ENCODE results near the gene IL17B. TPM values are rescaled to one million over a fixed set of nuclear protein-coding genes. Genes with fewer than 3 reads are reported as not detected.

Gene IL17B
- total and polyA plus RNA-seq, 2 of the 8 experiments (the other 6 are each of a cell fraction or from before 2014, with no cell fraction given), result 0.18 TPM; not detected in 1

- peaks cover 12% of the 10 kb centered on the region for H3K23me2 ChIP-seq (ENCODE audit: low read depth, low read length)
- H2AK5ac ChIP-seq (ENCODE audit: low read depth, low read length), result peak overlapping the region; percentile 79; the same call in 1 of the 2 replicates
- peak overlapping the region; percentile 86 for H3K27ac ChIP-seq (ENCODE audit: low read depth, low read length)
- H3K27me3 ChIP-seq (replicated peaks in 1 of 4; ENCODE audit: control insufficient read depth in 3 of 4, extremely low read depth in 1 of 4, insufficient read depth in 3 of 4, low read length in 3 of 4), result no peaks in the 10 kb centered on the region
- peak overlapping the region; percentile 67 to 84 for H3K4me2 ChIP-seq (ENCODE audit: insufficient read depth in 1 of 2, low read depth in 2 of 2, low read length in 2 of 2)
- ChIA-PET CTCF (ENCODE audit: partially characterized antibody) (interaction anchor here (0.7 to 4.1 kb wide), 10 partner anchors 10 to 190 kb away, joined by 3 to 26 read pairs (median 5); no protein-coding TSS in a partner anchor), POLR2A (ENCODE audit: partially characterized antibody) (interaction anchor here (1.0 to 5.0 kb wide), 16 partner anchors 10 to 101 kb away, joined by 3 to 72 read pairs (median 5); partner anchors contain the start of gene PCYOX1L)
- H3K4me3 ChIP-seq (ENCODE audit: extremely low read depth in 1 of 4, insufficient read depth in 2 of 4, low read depth in 3 of 4, low read length in 4 of 4), result peak overlapping the region; percentile 72 to 99 (median 93)
- H3K9me3 ChIP-seq (ENCODE audit: insufficient read depth in 2 of 2, low read depth in 1 of 2, low read length in 1 of 2), result no peaks in the 10 kb centered on the region
- H2BK15ac ChIP-seq (ENCODE audit: low read length), result no peak overlapping the region
- H2BK5ac ChIP-seq (ENCODE audit: low read depth, low read length), result peak overlapping the region; percentile 97
- FAIRE-seq (no peak), DNase-seq (ENCODE audit: low read depth in 1 of 2, low spot score in 2 of 2) (no peak)
- H2BK20ac ChIP-seq (ENCODE audit: low read length), result no peak overlapping the region
- peak overlapping the region; percentile 87 for H3K56ac ChIP-seq (replicated peaks; ENCODE audit: insufficient read length, low read depth, low read length)
- 4% methylated on average over 9 of the region's 11 CpGs; no CpG with 5 or more reads in 1 of the 2 experiments for WGBS, 2 experiments (ENCODE audit: extremely low coverage in 1 of 2, insufficient coverage in 1 of 2, insufficient read length in 1 of 2, insufficient replicate concordance in 2 of 2, low coverage in 1 of 2, low lambda C conversion rate in 2 of 2, missing lambda C conversion rate in 1 of 2)
- peaks cover 0 to 5% (median 1%) of the 10 kb centered on the region in 4 experiments; a peak in 4 of 7 replicates for H3K4me1 ChIP-seq (replicated peaks in 1 of 4; ENCODE audit: control insufficient read depth in 3 of 4, insufficient read depth in 4 of 4, low read length in 3 of 4)
- peaks cover 0 to 29% of the 10 kb centered on the region in 2 experiments; a peak in 2 of 4 replicates for H3K79me2 ChIP-seq (ENCODE audit: control insufficient read depth in 1 of 2, insufficient read depth in 2 of 2, low read length in 2 of 2)
- peak overlapping the region; percentile 37 for H4K91ac ChIP-seq (replicated peaks; ENCODE audit: insufficient read length, low read length)
- H3K9ac ChIP-seq (replicated peaks in 1 of 4; ENCODE audit: extremely low read depth in 1 of 4, low read depth in 3 of 4, low read length in 3 of 4), result peak overlapping the region; percentile 66 to 91 (median 82)
- no peak overlapping the region for H3K14ac ChIP-seq (ENCODE audit: insufficient read length)
- H3K23ac ChIP-seq (ENCODE audit: insufficient read length), result no peak overlapping the region
- no peaks in the 10 kb centered on the region; the same call in 1 of the 2 replicates for H3K79me1 ChIP-seq (ENCODE audit: low read depth, low read length)
- peaks cover 24 to 39% (median 32%) of the 10 kb centered on the region in 4 experiments for H3K36me3 ChIP-seq (ENCODE audit: control insufficient read depth in 2 of 4, insufficient read depth in 4 of 4, low read length in 3 of 4)
- peak overlapping the region; percentile 92 for H3K4ac ChIP-seq (replicated peaks; ENCODE audit: insufficient read length, low read depth, low read length)
- H3K18ac ChIP-seq (ENCODE audit: extremely low read depth, low read length), result peak overlapping the region; percentile 80
- H2AFZ ChIP-seq (ENCODE audit: low read length), result peak overlapping the region; percentile 31; the same call in 1 of the 2 replicates
- H4K5ac ChIP-seq (ENCODE audit: insufficient read length, low read depth, low read length), result peak overlapping the region; percentile 85
- peak overlapping the region; percentile 69; the same call in 1 of the 2 replicates for H2BK12ac ChIP-seq (ENCODE audit: low read depth, low read length)
- H2BK120ac ChIP-seq (replicated peaks; ENCODE audit: low read depth, low read length), result peak overlapping the region; percentile 61
- H4K8ac ChIP-seq (ENCODE audit: extremely low read depth, insufficient read depth, low read length), result peak overlapping the region; percentile 96
- peaks cover under 1 to 2% of the 10 kb centered on the region in 2 experiments for H4K20me1 ChIP-seq (replicated peaks in 1 of 2; ENCODE audit: control insufficient read depth in 1 of 2, insufficient read depth in 2 of 2, low read length in 2 of 2)
- TF ChIP-seq CEBPB (IDR thresholded peaks at IDR 0.05; ENCODE audit: low read depth, low read length) (peak; percentile 39; the same call in 1 of the 2 replicates), NANOG (IDR thresholded peaks at IDR 0.05; ENCODE audit: insufficient read depth, low read depth, low read length, poor library complexity, severe bottlenecking) (no peak)
Observed at GRCh38 chr5:149345892-149346222, 33.2 kb downstream of the IL17B start.

Data from H1 (cell line).